Iris pigment epithelial cell (primary cell): Measurements from ENCODE around the gene KCNT2.

Experiments
- DNase-seq: peaks from one replicate; pipeline ENCODE4 v3.0.0-alpha.2; 2011; ENCODE audit warnings: low read depth

Gene KCNT2

DNA sequence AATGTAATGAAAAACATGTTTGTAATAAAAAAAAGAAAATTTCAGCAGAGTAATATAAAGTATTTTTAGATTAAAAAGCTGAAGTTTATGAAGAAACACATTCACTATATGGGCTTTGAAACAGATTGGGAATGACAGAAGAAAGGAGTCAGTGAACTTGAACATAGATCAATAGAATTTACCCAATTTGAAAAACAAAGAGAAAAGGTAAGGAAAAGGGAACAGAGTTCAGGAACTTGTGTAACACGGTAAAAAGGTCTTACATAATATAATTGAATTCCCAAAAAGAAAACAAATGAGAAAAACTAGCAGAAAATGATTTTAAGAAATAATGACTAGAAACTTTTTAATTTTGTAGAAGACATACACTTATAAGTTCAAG, 206.8 kb downstream of the KCNT2 start:
- DNase-seq, result no peak

DNA sequence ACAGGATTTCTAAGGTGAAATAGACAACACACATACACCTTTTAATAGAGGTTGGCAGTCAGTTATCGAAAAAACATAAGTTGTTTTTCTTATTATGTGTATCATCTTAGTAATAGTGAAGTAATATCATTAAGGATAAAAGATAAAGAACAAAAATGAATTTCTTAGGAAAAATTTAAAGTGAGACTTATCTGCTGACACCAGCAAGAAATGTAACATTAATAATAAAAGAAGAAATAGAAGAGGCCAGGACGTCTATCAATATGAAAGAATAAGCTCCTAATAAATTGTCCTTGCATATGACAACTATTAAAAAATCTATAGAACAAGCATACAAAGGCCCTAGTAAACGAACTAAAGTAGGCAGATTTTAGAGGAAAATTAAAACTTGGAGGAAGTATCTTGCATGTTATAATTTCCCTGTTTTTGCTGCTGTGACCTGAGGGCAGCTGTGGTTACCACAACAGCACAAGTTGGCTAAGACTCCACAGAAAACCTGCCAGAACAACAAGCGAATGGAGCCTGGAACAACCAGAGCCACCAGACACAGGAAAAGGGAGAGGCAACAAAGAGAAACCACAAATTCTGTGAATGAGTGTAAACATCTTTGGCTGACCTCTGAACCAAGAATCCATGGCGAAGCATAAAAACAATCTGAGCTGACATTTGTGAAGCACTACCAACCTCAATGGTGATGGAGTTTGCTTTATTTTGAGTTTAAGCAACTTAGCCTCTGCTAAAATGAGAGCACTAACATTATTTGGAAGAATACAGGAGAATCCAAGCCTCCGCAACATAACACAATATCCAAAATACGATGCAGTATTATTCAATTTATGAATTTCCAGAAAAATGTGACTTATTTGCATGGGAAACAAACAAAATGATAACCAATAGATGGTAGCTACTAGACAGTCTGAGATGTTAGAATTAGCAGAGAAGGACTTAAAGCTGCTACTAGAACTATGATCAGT, 207.5 kb downstream of the KCNT2 start:
- peak; percentile 98 for DNase-seq

DNA sequence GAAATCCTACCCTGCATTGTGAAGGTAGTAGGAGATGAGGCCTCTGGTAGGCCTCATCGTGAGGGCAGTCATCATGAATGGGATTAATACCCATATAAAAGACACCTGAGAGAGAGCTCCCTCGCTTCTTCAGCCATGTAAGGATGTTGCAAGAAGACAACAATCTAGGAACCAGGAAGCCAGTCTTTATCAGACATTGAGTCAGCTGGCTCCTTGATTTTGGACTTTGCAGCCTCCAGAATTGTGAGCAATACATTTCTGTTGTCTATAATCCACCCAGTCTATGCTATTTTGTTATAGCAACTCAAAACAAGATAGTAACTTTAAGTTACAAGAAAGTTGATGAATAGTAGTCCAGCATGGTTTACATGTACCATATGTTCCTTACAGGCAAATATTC, 208.5 kb downstream of the KCNT2 start:
- peak; percentile 52 for DNase-seq

DNA sequence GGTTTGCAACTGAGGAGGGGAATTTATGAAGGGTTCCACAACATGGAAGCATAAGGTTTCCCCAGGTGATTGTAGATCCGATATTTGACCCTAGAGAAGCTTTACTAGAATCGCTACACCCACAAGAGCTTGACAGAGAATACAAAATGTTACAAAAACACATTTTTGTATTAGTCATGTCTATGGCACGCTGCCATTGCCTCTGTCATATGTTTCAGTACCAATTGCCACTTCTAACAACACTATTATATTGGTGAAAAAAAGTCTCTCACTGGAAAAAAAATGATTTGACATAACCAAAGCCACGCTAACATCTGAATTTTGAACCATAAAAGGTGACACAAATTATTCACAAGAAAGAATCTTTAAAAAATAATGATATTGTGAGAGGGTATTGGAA, 214.5 kb downstream of the KCNT2 start:
- peak; percentile 85 for DNase-seq

DNA sequence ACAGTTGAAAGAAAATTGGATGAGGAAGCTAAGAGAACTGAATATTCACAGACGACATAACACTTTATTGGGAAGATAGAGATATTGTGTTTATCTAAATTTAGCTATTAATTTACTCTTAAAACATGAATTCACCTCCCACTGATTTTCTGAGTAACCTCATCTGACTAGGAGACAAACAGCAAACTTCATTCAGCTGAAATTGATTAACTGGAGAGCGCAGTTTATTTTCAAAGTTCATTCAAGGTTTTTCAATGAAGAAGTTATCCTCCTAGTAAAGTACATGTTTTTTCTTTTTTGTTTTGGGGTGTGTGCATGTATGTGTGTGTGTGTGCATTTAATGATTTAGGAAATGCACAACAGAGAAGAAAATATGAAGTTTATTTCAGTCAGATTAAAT, 215.0 kb downstream of the KCNT2 start:
- no peak for DNase-seq

DNA sequence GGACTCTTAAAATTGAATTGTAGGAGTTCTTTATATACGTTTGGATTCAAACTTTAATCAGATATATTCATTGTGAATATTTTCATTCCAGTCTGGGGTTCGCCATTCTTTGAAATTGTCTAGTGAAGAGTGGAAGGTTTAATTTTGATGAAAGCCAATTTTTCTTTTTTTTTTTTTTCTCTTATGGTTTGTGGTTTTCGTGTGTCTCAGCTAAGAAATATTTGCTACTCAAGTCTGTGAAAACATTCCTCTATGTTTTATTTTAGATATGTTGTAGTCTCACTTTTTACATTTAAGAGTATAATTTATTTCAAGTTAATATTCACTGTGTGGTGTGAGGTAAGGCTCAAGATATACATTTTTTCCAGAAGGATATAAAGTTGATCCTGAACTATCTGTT, 220.5 kb downstream of the KCNT2 start:
- DNase-seq, result peak; percentile 62

DNA sequence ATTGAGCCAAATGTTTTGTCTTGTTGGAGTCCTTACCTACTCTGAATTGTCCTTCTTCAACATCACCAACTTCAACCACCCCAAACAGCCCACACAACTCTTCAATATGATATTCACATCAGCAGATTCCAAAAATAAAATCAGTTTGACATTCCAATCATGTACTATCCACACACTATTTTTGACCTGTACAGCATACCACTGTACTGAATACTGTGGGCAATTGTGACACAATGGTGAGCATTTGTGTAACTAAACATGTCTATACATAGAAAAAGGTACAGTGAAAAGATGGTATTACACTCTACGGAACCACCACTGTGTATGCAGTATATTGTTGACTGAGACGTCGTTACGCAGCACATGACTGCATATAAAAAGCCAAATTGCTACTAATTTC, 223.1 kb downstream of the KCNT2 start:
- DNase-seq, result no peak

DNA sequence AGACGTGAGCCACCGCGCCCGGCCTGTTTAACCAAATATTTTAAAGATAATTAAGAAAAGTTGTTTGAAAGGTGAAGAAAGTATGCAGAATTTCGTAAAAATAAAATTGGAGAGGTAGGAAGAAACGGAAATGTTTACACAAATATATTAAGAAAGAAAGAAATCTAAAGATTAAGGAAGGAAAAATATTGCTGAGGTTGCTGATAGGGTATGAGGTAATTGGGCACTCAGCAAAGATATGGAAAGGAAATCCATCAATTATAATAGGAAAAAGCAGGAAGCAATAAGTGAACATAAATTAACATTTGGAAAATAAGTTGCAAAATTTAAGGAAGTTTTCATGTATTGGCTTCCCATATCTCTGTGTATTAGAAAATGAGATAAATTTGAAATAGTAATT, 225.9 kb downstream of the KCNT2 start:
- DNase-seq, result no peak

DNA sequence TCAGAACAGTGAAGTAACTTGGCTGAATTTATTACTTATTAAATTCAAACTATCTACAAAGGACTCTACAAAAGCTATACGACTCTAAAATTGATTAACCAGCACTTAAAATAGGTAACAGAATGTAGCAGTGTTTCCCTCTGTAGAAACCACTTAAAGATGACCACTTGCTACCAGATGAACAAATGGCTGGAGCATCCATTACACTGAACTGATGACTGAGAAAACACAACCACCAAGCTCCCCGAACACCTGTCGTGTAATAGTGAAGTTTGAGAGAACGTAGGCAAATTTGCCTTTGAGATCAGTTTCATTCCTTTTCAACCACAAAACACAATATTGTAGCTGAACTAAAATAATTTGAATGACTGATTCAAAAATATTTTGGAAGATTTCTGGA, 226.7 kb downstream of the KCNT2 start:
- DNase-seq, result no peak

DNA sequence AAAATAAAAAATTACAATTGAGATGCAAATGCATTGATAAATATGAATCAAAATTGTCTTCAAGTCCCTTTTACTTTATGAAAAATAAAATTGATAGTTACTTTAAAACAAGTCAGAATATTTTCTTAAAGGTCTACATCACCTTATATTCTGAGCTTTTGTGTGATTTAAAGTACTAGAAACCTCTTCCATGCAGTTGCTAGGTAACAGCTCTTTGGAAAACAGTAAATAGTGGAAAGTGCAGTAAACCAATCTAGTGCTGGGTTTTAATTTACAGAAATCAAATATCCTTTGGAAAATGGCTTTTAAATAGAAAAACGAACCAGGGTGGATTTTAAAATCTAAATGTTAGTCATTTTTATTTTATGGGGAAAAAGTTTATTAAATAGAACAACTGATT, 227.9 kb downstream of the KCNT2 start:
- no peak for DNase-seq

DNA sequence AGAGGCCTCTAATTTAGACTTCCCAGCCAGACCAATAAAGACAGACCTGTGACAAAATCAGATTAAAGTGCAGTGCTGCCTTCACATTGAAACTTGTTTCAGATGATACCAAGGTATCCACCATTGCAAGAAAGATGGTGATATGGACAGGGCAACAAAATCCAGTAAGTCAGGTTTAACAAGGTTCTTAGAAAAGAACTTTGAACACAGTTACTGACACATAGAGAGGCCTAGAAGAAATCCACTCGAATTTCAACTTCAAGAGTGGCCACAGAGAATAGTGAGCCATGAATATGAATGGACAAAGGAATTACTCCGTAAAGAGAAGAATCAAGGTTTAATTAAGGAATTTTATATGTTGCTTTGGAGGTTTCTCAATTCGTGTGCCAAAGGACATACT, 230.4 kb downstream of the KCNT2 start:
- no peak for DNase-seq

DNA sequence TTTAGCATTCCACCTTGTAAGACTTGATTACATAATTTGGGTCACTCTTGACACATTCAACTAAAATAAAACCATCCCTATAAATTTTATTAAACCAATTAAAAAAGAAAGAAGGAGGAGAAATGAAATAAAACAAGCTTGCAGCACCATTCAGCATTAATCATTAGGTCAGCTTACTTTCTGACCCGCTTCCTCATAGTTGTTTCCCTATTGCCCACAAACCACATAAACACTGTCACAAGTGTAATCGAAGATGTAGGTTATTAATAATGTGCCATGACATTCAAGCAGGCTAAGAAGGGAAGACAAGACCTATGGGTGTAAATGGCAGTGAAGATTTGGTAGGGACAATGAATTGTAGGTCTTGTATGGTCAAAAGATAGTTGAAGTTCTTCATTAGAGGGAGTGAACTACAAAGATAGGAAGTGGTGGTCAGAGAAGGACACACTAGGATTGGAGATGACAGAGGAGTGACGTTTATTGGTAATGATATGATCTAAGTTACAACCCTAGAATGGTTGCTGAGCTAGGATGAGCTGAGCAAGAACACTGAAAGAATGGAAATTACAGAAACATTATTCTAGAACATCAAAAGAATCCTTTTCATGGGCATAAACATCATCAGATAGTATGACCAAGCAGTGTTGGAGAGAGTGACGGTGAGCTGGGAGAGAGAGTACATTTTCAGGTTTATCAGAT, 231.5 kb downstream of the KCNT2 start:
- DNase-seq, result no peak

DNA sequence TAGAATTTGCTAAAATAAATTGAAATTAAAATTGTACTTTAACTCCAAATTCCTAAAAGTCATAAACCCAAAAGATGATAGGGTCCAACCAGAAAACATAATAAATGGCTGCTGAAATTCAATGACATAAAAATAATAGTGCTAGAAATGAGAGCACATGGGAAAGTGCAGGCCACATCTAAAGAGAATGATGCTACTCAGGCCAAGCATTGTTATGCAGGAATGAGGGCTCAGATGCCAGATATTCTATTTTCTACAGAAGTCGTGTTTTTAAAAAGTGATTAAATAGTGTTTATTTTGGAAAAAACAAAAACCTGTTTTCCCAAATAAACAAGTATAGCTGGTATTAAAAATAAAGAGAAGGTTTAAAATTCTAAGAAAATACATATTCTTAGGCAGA, 234.4 kb downstream of the KCNT2 start:
- no peak for DNase-seq

DNA sequence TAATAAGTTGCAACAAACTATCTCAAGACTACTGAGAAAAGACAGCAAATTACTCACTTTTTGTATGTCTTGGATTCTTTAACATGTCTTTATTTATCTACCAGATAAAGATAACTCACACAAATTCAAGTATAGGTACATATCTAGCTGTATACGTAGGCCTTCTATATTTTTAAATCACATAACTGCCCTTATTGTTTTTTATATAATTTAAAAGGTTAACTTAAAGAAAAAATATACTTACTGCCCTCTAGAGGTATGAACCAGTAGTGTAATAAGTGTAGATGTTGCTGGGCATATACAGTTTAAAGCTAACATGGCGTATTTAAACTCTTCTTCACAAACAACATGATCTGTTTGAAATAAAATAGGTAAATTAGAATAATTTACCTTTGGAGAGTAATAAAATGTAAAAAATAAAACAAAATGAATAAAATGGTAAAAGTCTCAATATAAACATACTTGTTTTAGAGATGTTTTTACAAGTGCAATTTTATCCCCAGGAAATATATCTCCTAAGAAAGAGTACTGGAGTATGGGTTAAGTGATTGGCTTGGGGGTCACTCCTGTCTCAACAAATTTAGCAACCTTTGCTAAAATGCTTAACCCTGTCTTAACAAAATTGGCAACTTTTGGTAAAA, 235.2 kb downstream of the KCNT2 start:
- DNase-seq, result peak; percentile 42

DNA sequence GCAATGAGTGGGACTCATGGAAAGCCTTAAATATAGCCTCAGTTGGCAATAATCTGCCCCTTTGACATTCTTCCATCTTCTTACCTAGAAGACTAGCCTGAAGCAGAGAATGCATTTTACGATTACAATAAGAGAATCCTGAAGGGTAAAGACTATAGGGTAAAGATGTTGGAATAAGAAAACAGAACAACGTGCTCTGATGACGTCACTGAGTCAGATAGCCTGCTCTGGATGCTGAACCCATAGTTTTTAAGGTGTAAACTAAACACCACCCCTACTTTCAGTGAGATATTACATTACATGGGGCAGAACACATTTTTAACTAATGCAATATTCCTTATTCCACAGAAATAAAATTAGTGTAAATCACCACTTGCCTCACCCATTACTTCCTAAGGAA, 240.4 kb downstream of the KCNT2 start:
- no peak for DNase-seq

DNA sequence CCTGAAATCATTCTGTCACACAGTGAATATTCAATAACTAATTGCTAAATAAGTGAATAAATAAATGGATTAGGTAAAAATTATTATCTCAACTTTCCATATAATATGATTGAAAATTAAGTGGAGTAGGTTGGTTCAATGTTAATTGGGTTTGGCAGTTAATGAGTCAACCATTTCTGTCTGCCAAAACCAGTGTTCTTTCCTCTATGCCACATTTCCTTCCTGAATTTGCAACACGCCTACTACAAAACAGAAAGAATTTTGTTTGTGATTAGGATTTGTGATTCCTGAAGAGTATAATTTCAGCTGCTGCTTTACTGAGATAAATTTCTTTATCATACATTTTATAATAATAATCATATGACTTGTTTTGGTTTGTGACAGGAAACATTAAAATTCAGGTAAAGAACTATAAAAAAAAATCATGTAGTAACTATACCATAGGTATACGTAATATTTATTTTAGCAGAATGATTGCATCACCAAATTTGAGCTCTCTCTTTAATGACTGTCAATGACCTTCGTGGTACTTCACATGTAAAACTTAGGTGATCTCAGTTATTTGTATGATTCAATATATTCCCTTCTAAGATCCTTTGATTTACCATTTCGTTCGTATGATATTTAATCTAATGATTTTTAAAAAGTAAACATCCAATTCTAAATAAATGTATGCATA, 241.3 kb downstream of the KCNT2 start:
- DNase-seq, result peak; percentile 15

DNA sequence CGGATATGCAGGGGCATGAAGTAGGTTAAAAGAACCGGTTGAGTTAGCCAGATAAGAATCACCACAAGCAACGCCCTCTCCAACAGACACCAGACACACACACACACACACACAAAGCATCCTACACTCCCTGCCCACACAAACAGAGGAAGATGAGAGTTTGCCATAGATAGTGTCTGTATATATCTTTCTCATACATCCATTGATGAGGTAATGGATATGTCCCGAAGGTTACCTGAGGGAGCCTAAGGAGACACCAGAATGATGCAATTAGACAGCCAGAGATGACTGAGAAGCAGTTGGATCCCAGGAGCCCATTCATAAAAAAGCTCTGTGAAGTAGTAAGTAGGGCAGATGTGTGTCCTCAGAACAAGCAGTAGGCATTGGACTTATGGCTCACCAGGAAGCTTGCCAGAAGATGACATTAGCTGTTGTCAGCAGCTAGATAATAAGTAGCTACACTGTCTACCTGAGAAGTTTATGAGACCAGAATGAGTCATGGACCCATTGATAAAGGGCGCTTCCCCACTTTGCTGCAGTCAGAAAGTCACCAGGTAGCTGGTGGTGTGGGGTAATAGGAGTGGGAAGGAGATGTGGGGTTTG, 247.0 kb downstream of the KCNT2 start:
- DNase-seq, result peak; percentile 22

DNA sequence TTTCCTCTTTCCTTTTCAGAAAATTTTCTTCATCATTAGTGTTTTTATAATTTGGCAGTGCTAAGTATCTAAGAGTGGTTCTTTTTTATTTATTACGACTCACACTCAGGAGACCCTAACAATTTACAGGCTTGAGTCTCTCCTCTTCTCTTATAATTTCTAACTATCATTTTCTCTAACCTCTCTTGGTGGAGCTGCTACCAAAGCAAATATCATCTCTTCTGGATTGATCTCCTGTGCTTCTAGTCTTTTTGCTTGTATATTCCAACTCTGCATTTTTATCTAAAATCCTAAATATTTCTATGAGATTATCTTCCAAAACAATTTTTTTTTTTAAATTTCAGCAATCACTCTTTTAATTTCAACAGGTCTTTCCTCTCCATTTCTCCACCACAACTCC, 250.3 kb downstream of the KCNT2 start:
- DNase-seq, result no peak

DNA sequence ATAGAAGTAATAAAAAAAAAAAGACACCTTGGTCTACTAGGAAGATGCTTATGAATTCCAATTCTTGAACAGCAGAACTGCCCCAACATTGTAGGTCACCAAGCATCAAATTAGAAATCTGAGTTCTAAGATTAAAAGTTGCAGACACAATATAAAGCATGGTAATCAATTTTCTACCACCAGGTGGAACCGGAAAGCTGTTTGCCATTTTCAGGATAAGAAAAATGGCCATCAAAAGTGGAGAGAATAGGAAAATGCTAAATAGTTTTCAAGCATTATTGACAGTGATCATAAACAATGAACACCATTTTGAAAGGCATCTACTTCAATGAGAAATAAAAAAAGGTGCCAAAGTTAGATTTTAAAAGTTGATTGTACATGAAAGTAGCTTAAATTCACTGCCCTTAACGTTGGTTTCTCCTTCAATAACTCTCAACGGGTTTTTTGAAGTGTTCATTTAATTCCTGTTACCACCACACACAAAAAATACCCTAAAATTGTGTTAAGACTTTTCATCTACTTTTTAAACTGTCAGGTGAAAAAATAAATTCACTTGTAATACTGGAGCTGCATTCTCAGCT, 252.9 kb downstream of the KCNT2 start:
- peak; percentile 45 for DNase-seq

DNA sequence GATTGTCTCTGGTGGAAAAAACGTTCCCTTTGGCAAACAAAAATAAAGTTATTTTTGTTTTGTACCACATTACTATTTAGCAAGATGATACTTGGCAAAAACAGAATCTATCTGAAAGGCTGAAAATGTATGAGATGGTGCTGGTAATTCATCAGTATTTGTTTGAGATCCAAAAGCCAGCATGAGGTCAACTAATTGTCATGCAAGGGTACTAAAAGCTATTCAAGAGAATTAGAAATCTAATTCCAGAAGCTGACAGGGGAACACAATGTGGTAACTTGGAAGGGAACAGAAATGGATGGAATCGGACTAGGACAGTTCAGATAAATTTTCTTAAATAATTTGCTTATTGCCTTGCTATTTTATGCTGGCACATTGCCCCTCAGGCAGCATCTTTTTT, 263.8 kb downstream of the KCNT2 start:
- DNase-seq, result no peak

DNA sequence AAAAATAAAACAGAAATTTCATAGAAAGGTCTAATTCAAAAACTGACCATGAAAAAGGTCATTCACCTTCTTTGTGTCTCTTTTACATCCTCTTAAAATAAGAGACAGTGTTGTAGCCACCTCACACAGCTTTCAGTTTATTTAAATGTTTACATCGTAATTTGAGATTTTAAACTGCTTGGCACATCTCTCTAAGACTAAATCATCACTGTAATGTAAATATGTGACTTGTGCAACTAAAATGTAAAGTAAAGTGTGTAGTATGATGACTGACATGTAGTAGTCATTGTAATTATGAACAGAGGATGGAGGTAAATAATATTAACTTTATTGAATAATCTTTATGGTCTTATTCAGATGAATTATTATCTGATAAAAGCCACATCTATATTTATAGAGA, 283.9 kb downstream of the KCNT2 start:
- DNase-seq, result peak; percentile 41

DNA sequence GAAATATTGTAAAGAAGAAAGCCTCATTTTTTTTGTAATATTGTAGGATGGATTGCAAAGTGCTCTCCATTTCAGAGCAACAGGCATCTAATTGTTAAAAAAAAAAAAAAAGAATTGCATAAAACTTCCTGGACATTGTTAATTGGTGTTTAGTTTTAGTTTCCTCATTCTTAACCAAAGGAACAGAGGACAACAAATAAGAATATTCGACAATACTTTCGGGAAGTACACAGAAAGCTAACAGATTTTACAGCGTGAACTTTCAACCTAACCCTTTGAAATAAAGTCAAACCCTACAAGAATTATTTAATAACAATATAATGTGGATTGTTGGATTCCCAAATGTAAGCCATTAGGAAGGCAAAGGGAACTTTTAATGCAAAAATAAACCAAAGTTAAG, 284.4 kb downstream of the KCNT2 start:
- DNase-seq, result no peak
